ENCODE data around the gene EDN3.

- TF ChIP-seq EZH2 (IDR thresholded peaks at IDR 0.05; ENCODE audit: low read depth, unreplicated experiment): no peak
- TF ChIP-seq, protein P1, sequence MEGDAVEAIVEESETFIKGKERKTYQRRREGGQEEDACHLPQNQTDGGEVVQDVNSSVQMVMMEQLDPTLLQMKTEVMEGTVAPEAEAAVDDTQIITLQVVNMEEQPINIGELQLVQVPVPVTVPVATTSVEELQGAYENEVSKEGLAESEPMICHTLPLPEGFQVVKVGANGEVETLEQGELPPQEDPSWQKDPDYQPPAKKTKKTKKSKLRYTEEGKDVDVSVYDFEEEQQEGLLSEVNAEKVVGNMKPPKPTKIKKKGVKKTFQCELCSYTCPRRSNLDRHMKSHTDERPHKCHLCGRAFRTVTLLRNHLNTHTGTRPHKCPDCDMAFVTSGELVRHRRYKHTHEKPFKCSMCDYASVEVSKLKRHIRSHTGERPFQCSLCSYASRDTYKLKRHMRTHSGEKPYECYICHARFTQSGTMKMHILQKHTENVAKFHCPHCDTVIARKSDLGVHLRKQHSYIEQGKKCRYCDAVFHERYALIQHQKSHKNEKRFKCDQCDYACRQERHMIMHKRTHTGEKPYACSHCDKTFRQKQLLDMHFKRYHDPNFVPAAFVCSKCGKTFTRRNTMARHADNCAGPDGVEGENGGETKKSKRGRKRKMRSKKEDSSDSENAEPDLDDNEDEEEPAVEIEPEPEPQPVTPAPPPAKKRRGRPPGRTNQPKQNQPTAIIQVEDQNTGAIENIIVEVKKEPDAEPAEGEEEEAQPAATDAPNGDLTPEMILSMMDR (conservative IDR thresholded peaks at IDR 0.05; ENCODE audit: low read depth in 2 of 2): no peak
- no peak for TF ChIP-seq POLR2AphosphoS5 (IDR thresholded peaks at IDR 0.05; ENCODE audit: low read depth)
- TF ChIP-seq JUNB (IDR thresholded peaks at IDR 0.05; ENCODE audit: unreplicated experiment): no peak
- TF ChIP-seq STAT1 (IDR thresholded peaks at IDR 0.05; ENCODE audit: unreplicated experiment): no peak
- no peak for TF ChIP-seq REST (IDR thresholded peaks at IDR 0.05; ENCODE audit: unreplicated experiment)
- TF ChIP-seq EZH2phosphoT487 (IDR thresholded peaks at IDR 0.05; ENCODE audit: unreplicated experiment): no peak
- TF ChIP-seq ZNF114 (CRISPR knock-in tag; IDR thresholded peaks at IDR 0.05): no peak
These were observed 5.7 kb downstream of the EDN3 start for GRCh38 chr20:59305908-59306655.

Measured in GM23338 (cell line).